K562 (cell line): ENCODE results near the gene LTBP1.
A peak's percentile ranks its signal among the peaks of the same experiment; 100 is the strongest.

ENCODE experiments used
- ELF4 ChIP-seq: fragments of 450-650 bp; formaldehyde crosslinking; IDR thresholded peaks from 2 replicates; pipeline ENCODE4 v1.4.0; 2022; ENCODE audit warnings: missing genetic modification characterization
- EZH2 ChIP-seq: IDR thresholded peaks from 2 replicates; pipeline ENCODE4 v1.6.1; 2012; ENCODE audit warnings: low read depth, mild to moderate bottlenecking, inconsistent platforms, low read length, borderline replicate concordance
- GABPA ChIP-seq: fragments of 200-800 bp; sonication (Bioruptor generic); conservative IDR thresholded peaks from 2 replicates; pipeline ENCODE4 v1.6.1; 2016; ENCODE audit warnings: low read depth, missing genetic modification characterization, missing compliant biosample characterization
- HDAC6 ChIP-seq: IDR thresholded peaks from 2 replicates; pipeline ENCODE4 v1.6.1; 2012; ENCODE audit warnings: low read depth, mild to moderate bottlenecking, control low read depth, inconsistent platforms, low read length, moderate library complexity
- IRF1 ChIP-seq: sonication (generic); formaldehyde crosslinking; IDR thresholded peaks from 2 replicates; pipeline ENCODE4 v1.8.0; 2022; ENCODE audit warnings: missing genetic modification reagents, mild to moderate bottlenecking, borderline replicate concordance
- MAFF ChIP-seq: IDR thresholded peaks from 2 replicates; pipeline ENCODE4 v1.6.1; 2012; ENCODE audit warnings: low read length, improper control_type of control experiment
- MAX ChIP-seq: sonication (generic); formaldehyde crosslinking; IDR thresholded peaks from 2 replicates; pipeline ENCODE4 v1.9.0; 2022; ENCODE audit warnings: mild to moderate bottlenecking, missing genetic modification reagents
- NR3C1 ChIP-seq: sonication (generic); formaldehyde crosslinking; IDR thresholded peaks from 2 replicates; pipeline ENCODE4 v1.8.1; 2022; ENCODE audit warnings: missing genetic modification reagents
- PHB2 ChIP-seq: fragments of 450-650 bp; IDR thresholded peaks from 2 replicates; pipeline ENCODE4 v1.6.1; 2017; ENCODE audit warnings: low read depth
- SPI1 ChIP-seq: IDR thresholded peaks from 2 replicates; pipeline ENCODE4 v1.6.1; 2011; ENCODE audit warnings: low read depth, low read length, control low read depth, borderline replicate concordance
- TEAD4 ChIP-seq, 2 experiments: sonication (generic) in 1 of 2; formaldehyde crosslinking in 1 of 2; IDR thresholded peaks; 2 replicates each; pipeline versions ENCODE4 v1.6.1 to v1.8.0; 2012 to 2022; ENCODE audit warnings: borderline replicate concordance in 1 of 2, inconsistent platforms in 1 of 2, low read length in 1 of 2, mild to moderate bottlenecking in 1 of 2, missing genetic modification reagents in 1 of 2
- THAP7 ChIP-seq: fragments of 250-450 bp; sonication (Bioruptor Pico); IDR thresholded peaks from 2 replicates; pipeline ENCODE4 v1.5.0; 2021
- ZNF143 ChIP-seq: sonication (generic); formaldehyde crosslinking; IDR thresholded peaks from 2 replicates; pipeline ENCODE4 v1.9.0; 2022; ENCODE audit warnings: mild to moderate bottlenecking, missing genetic modification reagents
- TF ChIP-seq, protein P1 (sequence below), 3 experiments: IDR thresholded peaks in 2 of 3; conservative IDR thresholded peaks in 1 of 3; 2 replicates each; pipeline ENCODE4 v1.5.1; 2011 to 2012; ENCODE audit warnings: low read length in 3 of 3, mild to moderate bottlenecking in 3 of 3, control low read depth in 2 of 3, improper control_type of control experiment in 1 of 3, inconsistent platforms in 1 of 3, low read depth in 1 of 3, mixed read lengths in 1 of 3, moderate library complexity in 1 of 3; ENCODE audit not compliant: insufficient read depth in 2 of 3

GRCh38 chr2:33033606-33034081 lies 86.9 kb downstream of the LTBP1 start:
- TF ChIP-seq, protein P1, sequence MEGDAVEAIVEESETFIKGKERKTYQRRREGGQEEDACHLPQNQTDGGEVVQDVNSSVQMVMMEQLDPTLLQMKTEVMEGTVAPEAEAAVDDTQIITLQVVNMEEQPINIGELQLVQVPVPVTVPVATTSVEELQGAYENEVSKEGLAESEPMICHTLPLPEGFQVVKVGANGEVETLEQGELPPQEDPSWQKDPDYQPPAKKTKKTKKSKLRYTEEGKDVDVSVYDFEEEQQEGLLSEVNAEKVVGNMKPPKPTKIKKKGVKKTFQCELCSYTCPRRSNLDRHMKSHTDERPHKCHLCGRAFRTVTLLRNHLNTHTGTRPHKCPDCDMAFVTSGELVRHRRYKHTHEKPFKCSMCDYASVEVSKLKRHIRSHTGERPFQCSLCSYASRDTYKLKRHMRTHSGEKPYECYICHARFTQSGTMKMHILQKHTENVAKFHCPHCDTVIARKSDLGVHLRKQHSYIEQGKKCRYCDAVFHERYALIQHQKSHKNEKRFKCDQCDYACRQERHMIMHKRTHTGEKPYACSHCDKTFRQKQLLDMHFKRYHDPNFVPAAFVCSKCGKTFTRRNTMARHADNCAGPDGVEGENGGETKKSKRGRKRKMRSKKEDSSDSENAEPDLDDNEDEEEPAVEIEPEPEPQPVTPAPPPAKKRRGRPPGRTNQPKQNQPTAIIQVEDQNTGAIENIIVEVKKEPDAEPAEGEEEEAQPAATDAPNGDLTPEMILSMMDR (IDR thresholded peaks at IDR 0.05 in 2 of 3, conservative IDR thresholded peaks at IDR 0.05 in 1 of 3; ENCODE audit: insufficient read depth in 2 of 3, low read depth in 1 of 3, low read length in 3 of 3) = peak; percentile 61 to 99 (median 97)
- TF ChIP-seq THAP7 (CRISPR knock-in tag) = no peak
- no peak for TF ChIP-seq ELF4 (CRISPR knock-in tag)
- TF ChIP-seq MAFF = no peak
- no peak for TF ChIP-seq EZH2
- TF ChIP-seq TEAD4 (IDR thresholded peaks at IDR 0.05; ENCODE audit: low read length) = no peak
- no peak for TF ChIP-seq TEAD4 (CRISPR knock-in tag; IDR thresholded peaks at IDR 0.05; ENCODE audit: borderline replicate concordance)
- no peak for TF ChIP-seq PHB2
- TF ChIP-seq HDAC6 = no peak
- TF ChIP-seq SPI1 = no peak
- no peak for TF ChIP-seq IRF1 (CRISPR knock-in tag)
- TF ChIP-seq NR3C1 (CRISPR knock-in tag) = no peak
- TF ChIP-seq ZNF143 = no peak
- no peak for TF ChIP-seq GABPA (tag)
- TF ChIP-seq MAX (CRISPR knock-in tag) = no peak
